Psoas muscle (tissue), 8 donors: ENCODE data around the gene SMCO4. TPM values are rescaled to one million over a fixed set of nuclear protein-coding genes. Genes with fewer than 3 reads are reported as not detected.

Experiments
- ATAC-seq, 4 donors: fragments of 200-7000 bp; cut with Tn5 transposase; one replicate each; pipeline ENCODE4 v1.9.1; 2020; ENCODE audit warnings: moderate library complexity in 3 of 4, mild to moderate bottlenecking in 2 of 4
- DNase-seq, 2 donors: peaks; one replicate each; pipeline ENCODE4 v3.0.0-alpha.2; 2020
- H3K27ac ChIP-seq: fragments of 200-600 bp; one replicate; pipeline ENCODE4 v1.8.0; 2022
- H3K27me3 ChIP-seq, 3 donors: fragments of 200-600 bp in 1 of 3; one replicate each; pipeline versions ENCODE4 v1.6.1 to v1.8.0; 2013 to 2022; ENCODE audit warnings: low read length in 2 of 3, mild to moderate bottlenecking in 2 of 3, moderate library complexity in 1 of 3; ENCODE audit not compliant: insufficient read depth in 3 of 3
- H3K36me3 ChIP-seq, 2 donors: fragments of 200-600 bp in 1 of 2; one replicate each; pipeline versions ENCODE4 v1.6.1 to v1.8.0; 2013 to 2022; ENCODE audit warnings: low read depth in 1 of 2, mild to moderate bottlenecking in 1 of 2, moderate library complexity in 1 of 2; ENCODE audit not compliant: insufficient read depth in 1 of 2
- H3K4me1 ChIP-seq: fragments of 200-600 bp; one replicate; pipeline ENCODE4 v1.8.0; 2022
- H3K4me3 ChIP-seq: fragments of 200-600 bp; one replicate; pipeline ENCODE4 v1.8.0; 2022; ENCODE audit warnings: mild to moderate bottlenecking
- H3K9me3 ChIP-seq: fragments of 200-600 bp; one replicate; pipeline ENCODE4 v1.8.0; 2022
- CTCF ChIP-seq: fragments of 200-600 bp; IDR thresholded peaks from one replicate; pipeline ENCODE4 v1.8.0; 2022; ENCODE audit warnings: antibody characterized with exemption
- WGBS, 3 donors: extraction: QIAGEN DNeasy Blood & Tissue Kit; methylation state at CpG; one replicate each; pipeline versions ENCODE4 v1.1.6 to v1.1.7; 2013; 5-methylcytosine and 5-hydroxymethylcytosine counted together
- intact Hi-C, 2 donors: fragments of 100-400 bp; cut with DNase I; formaldehyde crosslinking; loops; one replicate each; pipeline versions ENCODE4 v1.11.0 to v1.14.2; 2022
- polyA plus RNA-seq, 3 donors: library from polyadenylated mRNA; stranded (reverse); fragments of 200-250 nt; gene quantifications; one replicate each; pipeline ENCODE4 v1.2.3, GENCODE V29; 2013
- total RNA-seq, 4 donors: library from RNA; stranded (reverse); fragmentation: NEBNext Ultra II Directional in 2 of 4; extraction: Animal tissue kit (Norgen Biotek cat#: 25700) in 2 of 4; gene quantifications; one replicate each; pipeline versions ENCODE4 v1.2.1 to v1.2.4, GENCODE V29; 2021 to 2023
- donor health status: healthy with polysubstance abuse.
- donor health status: DM: no; HTN: no; CAD: no; lungs with moderate emphysema.
- donor health status: Bipolar disorder and iron deficiency.
- donor health status: healthy.
- donor health status: DM: yes; HTN: yes; CAD: no.
- donor health status: DM: no; HTN: no; CAD: no.
- donor health status: DM: no; HTN: no; CAD: no.
- donor health status: DM: yes; HTN: yes; CAD: no.

SMCO4 gene
- total and polyA plus RNA-seq, 7 donors = 3.5 to 21.8 (median 8.6) TPM

- no peaks in the 10 kb centered on the region for H3K27me3 ChIP-seq
- no peaks in the 10 kb centered on the region for H3K9me3 ChIP-seq
- DNase-seq (no peak), ATAC-seq (no peak)
- H3K27ac ChIP-seq = no peak overlapping the region
- 80 to 81% (median 81%) methylated on average over 3 of the region's 3 CpGs for WGBS, 3 donors
- H3K4me1 ChIP-seq = no peaks in the 10 kb centered on the region
- intact Hi-C loops = no loop called here
- no peak for TF ChIP-seq CTCF
- no peaks in the 10 kb centered on the region for H3K36me3 ChIP-seq
- H3K4me3 ChIP-seq = no peak overlapping the region
Observed at GRCh38 chr11:93504110-93505095, 38.8 kb downstream of the SMCO4 start.

- WGBS, 3 donors = 84 to 88% (median 87%) methylated on average over 2 of the region's 2 CpGs
Observed at GRCh38 chr11:93501856-93502255, 41.3 kb downstream of the SMCO4 start.

GRCh38 chr11:93500759-93501158 is 42.4 kb downstream of the SMCO4 start:
- no peak for DNase-seq
- Histone ChIP-seq H3K36me3 (no peaks in the 10 kb centered on the region), H3K9me3 (no peaks in the 10 kb centered on the region), H3K4me3 (no peak overlapping the region), H3K27ac (no peak overlapping the region), H3K4me1 (no peaks in the 10 kb centered on the region), H3K27me3 (no peaks in the 10 kb centered on the region)
- no peak for ATAC-seq
- intact Hi-C loops = no loop called here
- 68 to 93% (median 70%) methylated on average over 5 of the region's 5 CpGs for WGBS, 3 donors
- no peak for TF ChIP-seq CTCF

More at GRCh38 chr11:93501856-93502255, 41.3 kb downstream of the SMCO4 start:
- ATAC-seq (no peak), DNase-seq (no peak)
- Histone ChIP-seq H3K9me3 (no peaks in the 10 kb centered on the region), H3K4me3 (no peak overlapping the region), H3K27ac (no peak overlapping the region), H3K4me1 (no peaks in the 10 kb centered on the region), H3K27me3 (no peaks in the 10 kb centered on the region), H3K36me3 (no peaks in the 10 kb centered on the region)
- no peak for TF ChIP-seq CTCF
- intact Hi-C loops = no loop called here

GRCh38 chr11:93498641-93499040 is 44.5 kb downstream of the SMCO4 start:
- no peaks in the 10 kb centered on the region for H3K9me3 ChIP-seq
- no peak overlapping the region for H3K4me3 ChIP-seq
- ATAC-seq (no peak), DNase-seq (no peak)
- no peaks in the 10 kb centered on the region for H3K36me3 ChIP-seq
- no peaks in the 10 kb centered on the region for H3K4me1 ChIP-seq
- H3K27me3 ChIP-seq = no peaks in the 10 kb centered on the region
- TF ChIP-seq CTCF = no peak
- 77 to 79% (median 79%) methylated on average over 9 of the region's 9 CpGs for WGBS, 3 donors
- intact Hi-C loops = no loop called here
- H3K27ac ChIP-seq = no peak overlapping the region
